Measurements from ENCODE around the gene DDX27.
A peak's percentile ranks its signal among the peaks of the same experiment; 100 is the strongest.
"Not testable (repeated sequence)": the region's sequence is repeated elsewhere in the genome, so short reads cannot be mapped to it uniquely, and the experiment has no call there.

DDX27 gene, protein sequence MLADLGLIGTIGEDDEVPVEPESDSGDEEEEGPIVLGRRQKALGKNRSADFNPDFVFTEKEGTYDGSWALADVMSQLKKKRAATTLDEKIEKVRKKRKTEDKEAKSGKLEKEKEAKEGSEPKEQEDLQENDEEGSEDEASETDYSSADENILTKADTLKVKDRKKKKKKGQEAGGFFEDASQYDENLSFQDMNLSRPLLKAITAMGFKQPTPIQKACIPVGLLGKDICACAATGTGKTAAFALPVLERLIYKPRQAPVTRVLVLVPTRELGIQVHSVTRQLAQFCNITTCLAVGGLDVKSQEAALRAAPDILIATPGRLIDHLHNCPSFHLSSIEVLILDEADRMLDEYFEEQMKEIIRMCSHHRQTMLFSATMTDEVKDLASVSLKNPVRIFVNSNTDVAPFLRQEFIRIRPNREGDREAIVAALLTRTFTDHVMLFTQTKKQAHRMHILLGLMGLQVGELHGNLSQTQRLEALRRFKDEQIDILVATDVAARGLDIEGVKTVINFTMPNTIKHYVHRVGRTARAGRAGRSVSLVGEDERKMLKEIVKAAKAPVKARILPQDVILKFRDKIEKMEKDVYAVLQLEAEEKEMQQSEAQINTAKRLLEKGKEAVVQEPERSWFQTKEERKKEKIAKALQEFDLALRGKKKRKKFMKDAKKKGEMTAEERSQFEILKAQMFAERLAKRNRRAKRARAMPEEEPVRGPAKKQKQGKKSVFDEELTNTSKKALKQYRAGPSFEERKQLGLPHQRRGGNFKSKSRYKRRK

DNA sequence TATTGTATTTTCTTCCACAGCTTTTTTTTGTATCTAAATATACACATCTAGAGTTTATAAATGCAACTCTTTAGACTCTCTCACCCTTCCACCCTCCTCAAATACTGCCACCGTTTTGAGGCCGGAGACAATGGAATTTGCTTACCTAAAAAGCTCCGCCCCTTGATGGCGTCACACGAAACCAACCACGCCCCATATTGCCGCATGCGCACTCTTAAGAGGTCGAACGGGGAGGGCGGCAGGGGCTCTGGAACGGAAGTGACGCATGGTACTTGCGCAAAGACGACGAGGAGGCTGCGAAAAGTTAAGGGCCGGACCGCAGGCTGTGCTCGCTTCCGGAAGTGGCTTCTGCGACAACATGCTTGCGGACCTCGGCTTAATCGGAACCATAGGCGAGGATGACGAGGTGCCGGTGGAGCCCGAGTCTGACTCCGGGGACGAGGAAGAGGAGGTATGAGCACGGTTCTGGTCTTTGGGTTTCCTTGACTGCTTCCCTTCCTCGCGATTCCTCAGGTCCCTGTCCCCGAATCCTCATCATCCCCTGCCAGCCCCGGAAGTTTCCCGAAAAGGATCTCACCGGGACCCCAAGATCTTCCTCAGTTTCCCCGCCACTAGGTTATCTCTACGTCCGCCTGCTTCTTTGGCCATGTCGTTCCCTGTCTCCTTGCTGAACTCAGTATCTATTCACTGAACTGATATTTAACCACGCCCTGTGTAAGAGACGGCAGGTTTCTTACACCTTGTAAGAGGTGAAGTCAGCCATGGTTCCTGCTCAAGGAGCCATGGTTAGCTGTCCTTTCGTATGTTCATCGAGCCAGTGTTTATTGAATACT, at the start of gene DDX27:
Gene DDX27, plus strand, starts transcription at position 326 of the 833 bp plus-strand sequence. Its CDS starts 33 bp downstream, at position 359.
- DNase-seq: peak; percentile 98

DNA sequence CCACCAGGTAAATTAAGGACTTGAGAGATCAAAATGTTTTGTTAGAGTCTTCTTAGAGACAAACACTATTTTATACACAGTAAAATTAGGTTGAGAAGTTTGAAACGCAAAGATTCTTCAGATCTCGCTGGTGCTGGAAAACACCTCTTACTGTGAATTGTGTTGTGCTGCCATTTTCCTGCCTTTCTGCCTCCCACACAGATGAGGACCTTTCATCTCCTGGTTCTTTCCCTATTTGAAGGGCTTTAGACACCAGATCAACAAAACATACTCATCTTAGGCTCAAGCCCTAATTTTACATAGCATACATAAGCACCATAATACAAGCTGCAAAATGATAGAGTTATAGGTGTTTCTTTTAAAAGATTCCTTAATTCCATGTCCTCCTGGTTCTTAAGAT, 49.7 kb upstream of the DDX27 start:
- DNase-seq: no peak

DNA sequence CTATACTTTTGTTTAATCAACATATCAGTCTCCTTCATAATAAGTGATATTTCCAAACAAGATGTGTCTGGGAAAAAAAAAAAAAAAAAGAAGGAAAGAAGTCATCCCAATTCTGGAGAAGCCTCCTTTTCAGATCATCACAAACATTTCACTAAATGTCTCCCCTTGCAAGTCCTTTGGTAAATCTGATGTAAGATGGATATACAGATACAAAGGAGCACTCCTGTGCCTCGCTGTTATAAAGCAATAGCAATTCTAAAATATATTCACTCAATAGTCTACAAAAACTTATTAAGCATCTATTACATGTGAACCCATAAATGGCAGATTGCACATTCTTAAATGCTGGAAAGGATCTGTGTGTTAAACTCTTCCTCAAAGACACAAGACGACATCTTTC, 48.5 kb upstream of the DDX27 start:
- DNase-seq: no peak

DNA sequence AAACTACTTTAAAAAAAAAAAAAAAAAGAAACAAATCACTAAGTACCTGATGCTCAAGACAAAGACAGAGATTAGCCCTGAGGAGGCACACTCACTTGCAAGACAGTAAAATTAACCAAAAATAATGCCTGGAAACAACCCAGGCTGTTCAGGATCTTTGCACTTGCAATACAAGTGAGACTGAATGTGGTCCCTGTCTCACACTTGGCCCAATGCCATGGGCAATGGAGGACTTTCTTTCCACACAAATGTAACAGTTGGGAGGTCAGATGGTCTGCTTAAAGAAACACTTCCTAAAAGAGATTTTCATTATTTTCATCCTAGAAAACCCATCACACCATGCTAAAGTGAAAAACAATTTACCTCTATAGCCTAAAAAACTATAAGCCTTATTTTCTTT, 47.3 kb upstream of the DDX27 start:
- DNase-seq: no peak

DNA sequence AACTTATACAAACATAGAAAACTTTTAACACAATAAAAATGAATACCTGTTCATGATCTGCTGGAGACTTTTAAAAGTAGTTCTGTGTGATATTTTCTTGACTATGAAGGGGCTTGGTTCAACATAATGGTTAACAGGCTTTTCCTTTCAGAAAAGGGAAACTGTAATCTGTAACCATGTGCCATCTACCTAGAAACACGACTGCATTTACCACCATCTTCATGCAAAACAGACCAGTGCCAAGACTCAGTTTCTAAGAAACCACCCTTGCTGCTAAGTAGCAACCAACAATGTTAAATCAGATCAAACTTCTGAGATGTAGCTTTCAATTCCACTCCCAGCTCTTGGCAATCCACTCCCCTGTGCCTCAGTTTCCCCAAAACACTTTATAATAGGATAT, 46.8 kb upstream of the DDX27 start:
- no peak for DNase-seq

DNA sequence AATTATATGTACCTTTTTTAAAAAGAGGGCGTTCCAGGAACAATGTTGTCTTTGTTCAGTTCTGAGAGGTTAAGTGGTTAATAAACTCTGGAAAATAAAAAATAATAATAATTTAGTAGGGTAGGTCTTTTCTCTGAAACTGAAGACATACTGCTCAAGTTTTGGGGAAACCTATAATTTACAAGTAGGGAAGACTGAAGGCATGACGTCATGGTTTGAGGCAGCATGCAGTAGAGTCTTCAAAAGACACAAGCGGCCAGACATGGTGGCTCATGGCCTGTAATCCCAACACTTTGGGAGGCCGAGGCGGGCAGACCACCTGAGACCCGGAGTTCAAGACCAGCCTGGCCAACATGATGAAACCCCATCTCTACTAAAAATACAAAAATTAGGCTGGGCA, 45.0 kb upstream of the DDX27 start:
- no peak for DNase-seq

DNA sequence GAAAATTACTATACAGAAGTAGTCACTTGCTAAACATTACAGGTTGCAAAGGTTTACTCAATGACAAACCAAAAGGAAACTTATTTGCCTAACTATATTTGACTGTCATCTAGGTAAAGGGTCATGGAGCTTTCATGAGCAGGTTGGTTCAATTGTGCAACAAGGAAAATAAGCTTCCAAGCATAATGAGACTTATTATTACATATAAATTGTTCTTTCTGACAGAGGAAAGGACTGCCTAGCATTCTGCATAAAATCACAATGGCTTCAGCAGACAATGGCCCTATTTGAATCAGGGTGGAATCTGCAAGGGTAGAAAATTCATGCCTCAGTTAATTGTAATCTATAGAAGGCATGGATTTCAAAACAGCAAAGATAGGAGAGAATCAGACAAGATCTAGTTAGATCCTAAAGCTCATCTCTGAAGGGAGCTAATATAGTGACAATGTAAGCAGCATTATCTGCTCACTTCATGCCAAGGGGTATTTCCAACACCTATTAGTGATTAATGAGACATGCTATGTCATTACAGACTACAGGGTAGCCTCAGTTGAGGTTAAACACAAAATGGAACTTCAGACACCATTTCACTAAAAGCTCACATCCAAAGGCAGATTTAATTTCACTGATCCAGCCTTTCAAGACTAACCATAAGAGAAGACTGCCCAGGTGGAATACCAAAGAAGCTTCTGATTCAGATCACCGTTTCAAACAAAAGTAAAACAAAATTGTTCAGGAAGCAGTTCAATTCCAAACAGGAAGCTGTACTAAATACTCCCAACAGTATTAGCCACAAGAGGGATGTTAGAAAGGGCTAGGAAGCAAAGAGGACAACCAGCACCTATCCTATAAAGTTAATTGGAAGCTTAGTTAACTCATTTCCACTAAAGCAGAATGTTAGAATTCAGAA, 39.6 kb upstream of the DDX27 start:
- no peak for DNase-seq

DNA sequence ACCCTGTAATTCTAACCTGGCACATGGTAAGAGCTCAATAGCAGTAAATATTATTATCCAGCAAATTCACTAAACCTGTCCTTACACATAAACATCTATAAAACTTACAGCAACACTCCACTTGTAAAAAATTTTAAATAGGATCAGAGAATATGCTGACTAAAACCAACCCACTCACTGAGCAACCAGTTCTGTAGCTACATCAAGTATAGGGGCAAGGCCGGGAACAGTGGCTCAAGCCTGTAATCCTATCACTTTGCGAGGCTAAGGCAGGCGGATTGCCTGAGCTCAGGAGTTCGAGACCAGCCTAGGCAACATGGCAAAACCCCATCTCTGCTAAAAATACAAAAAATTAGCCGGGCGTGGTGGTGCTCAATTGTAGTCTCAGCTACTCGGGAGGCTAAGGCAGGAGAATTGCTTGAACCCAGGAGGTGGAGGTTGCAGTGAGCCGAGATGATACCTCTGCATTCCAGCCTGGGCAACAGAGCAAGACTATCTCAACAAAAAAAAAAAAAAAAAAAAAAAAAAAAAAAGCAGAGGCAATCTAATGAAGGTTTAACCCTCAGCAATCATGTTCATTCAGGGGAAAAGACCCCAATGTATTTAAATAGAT, 37.8 kb upstream of the DDX27 start:
- no peak for DNase-seq

DNA sequence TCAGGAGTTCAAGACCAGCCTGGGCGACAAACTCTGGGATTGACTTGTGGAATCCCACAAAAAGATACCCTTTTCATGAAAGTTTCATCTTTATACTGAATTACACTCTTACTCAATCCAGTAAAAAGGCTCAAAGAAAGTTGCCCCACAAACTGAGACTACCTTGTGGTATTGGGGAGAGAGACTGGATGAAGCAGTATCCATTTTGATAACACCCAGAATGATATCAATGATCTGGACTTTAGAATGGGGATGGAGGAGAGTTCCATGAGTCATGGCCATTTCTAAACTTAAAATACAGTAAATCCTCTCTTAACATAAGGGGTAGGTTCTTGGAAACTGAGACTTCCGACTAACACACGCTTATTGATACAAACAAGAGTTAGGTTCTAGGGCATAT, 35.8 kb upstream of the DDX27 start:
- DNase-seq: no peak

DNA sequence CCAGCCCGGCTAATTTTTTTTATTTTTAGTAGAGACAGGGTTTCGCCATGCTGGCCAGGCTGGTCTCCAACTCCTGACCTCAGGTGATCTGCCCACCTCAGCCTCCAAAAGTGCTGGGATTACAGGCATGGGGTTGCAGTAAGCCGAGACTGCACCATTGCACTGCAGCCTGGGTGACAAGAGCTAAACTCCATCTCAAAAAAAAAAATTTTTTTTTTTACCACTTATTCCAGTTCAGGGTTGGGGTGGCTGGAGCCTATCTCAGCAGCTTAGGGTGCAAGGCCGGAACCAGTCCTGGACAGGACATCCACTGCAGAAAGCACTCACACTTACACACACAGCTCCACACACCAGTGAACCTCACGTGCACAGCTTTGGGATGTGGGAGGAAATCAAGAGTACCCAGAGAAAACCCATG, 35.1 kb upstream of the DDX27 start:
- DNase-seq: not testable (repeated sequence)

DNA sequence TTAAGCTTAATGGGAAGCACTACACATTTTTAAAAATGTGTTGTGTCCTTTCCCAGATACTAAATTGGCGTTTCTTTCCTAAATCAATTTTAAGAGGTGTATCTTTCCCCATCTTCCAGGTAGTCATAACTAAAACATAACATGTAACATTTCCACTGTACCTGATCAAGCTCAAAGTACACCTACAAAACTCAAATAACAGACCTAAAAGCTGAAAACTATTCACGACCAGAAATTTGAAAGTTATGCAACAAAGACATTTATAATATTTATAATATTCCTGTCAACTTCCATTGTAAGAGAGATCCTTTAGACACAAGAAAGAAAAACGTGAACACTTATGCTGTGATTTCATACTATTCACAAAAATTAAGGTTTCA, 34.5 kb upstream of the DDX27 start:
- DNase-seq: no peak

DNA sequence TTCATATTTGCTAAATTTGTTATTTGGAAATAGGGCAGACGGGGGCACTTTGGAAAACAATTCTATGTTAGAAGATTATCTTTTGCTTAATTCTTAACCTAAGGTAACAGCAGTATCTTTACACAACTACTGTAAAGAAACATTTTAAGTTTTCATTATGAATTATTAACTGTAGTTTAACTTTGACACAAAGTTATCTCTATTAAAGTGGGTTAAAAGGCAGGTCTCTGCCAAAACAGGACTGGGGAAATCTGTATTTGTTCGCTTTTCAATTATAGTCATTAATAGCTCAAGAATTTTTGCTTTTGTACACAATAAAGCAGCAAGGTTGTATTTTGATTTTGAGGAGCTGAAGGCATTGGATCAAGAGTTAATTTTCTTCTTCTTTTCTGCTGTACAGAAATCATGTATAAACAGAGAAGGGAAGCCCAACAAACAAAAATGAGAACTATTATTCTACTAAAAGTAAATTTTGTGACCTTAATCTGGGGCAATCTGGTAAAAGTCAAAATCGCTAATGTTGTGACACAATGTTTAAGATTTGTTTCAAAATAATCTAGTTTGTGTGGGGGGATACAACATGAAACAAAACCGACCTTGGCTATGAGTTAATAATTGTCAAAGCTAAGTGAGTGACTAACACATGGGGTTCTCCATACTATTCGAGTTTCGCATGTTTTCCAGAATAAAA, 34.0 kb upstream of the DDX27 start:
- DNase-seq: no peak

DNA sequence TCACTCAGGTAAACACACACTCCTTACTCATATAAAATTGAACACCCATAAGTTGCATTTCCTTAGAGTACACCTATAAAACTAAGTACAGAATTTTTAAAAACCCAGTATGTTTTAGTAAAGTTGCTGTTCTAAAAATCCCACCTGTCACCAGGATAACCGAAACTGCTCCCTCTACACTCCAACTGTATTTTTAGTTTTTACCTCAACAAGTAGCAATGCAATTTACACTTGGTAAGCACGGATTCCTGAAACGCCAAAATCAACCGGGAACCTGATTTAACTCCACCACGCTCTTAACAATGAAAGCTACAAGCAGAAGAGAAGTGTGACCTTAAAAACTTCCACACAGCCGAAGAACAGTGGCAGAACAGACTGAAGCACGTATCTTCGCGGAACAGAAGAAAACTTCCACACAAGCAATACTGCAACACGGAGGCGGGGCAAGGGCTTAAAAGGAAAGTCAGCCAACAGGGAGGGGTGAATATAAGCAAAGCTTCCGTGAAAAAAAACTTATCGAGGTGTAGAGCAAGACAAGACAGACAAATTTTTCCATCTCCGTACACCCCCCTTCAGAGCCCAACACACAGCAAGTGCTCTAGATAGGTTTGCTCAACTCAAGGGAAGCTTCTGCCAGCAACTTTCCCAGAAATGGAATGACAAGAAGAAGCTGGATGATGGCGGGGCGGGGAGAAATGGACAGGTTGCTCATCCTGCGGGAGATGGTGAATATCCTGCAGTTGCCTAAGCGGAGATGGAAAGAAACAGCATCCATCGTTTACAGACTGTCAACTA, 32.5 kb upstream of the DDX27 start:
- DNase-seq: no peak

DNA sequence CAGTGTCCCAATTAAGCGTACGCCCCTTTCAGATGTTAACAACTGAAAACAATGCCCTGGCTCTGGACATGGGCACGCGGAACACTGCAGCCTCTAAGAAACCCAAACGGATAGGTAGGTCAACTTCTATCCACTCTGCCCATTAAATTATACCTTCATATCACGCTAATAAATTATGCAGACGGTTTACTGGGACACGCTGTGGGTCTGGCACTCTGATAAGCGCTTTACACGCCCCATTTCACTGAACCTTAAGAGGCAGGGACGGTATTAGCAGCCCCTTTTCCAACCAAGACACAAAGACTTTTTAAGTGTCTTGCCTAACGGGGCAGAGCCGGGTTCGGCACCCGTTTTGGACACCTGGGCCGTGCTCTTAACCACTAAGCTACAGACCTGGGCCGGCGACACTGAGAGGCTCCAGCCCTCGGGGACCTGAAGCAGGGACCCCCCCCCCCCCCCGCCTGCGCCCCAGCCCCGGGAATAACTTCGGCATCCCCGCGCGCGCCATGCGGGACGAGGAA, 31.8 kb upstream of the DDX27 start:
- no peak for DNase-seq

DNA sequence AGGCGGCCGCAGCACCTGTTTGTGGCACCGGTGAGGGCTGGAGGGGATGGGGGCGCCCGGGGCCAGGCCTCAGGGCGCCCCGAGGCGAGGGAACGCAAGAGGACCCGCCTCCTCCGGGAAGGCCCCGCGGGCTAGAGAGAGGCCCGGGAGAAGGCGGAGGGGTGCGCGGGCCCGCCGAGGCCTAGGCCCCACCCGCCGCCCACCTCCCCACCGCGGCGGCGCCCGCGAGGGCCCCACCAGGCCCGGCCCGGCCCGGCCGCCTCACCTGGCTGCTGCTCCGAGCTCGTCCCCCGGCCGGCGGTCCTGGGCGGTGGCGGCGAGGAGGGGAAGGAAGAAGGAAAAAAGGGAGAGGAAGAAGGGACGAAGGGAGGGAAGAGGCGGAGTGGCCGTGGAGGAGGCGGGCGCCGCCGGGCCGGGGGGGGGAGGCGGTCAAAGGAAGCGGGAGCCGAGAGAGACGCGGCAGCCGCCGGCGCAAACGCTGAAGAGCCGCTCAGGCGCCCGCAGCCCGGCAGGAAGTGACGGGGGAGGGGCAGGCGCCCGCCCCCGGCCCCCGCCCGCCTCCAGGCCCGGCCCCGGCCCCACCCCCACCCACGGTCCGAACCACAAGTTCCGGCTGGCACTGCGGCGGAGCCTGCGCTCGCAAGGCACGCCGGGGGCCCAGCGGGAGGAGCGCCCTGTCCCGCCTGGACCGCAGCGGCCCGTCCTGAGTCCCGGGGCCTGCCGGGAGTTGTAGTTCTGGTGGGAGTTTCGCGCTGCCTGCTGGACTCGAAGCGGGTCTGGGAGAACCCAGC, 31.2 kb upstream of the DDX27 start, which contains the start of gene STAU1:
Gene STAU1, minus strand, starts transcription at position 484 of the 791 bp plus-strand sequence. CDS start 22,133 bp downstream, outside the sequence.
- DNase-seq: peak; percentile 95

DNA sequence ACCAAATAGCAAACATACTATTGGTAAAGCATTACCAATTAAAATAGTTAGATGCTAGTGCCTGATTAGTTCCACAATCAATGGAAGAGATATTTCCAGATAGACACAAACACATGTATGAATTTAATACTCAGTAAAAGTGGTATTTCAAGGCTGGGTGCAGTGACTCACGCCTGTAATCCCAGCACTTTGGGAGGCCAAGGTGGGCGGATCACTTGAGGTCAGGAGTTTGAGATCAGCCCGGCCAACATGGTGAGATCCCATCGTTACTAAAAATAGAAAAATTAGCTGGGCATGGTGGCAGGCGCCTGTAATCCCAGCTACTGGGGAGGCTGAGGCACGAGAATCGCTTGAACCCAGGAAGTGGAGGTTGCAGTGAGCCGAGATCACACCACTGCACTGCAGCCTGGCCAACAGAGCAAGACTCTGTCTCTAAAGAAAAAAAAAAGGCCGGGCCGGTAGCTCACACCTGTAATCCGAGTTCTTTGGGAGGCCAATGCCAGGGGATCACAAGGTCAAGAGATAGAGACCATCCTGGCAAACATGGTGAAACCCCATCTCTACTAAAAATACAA, 26.2 kb upstream of the DDX27 start:
- not testable (repeated sequence) for DNase-seq

DNA sequence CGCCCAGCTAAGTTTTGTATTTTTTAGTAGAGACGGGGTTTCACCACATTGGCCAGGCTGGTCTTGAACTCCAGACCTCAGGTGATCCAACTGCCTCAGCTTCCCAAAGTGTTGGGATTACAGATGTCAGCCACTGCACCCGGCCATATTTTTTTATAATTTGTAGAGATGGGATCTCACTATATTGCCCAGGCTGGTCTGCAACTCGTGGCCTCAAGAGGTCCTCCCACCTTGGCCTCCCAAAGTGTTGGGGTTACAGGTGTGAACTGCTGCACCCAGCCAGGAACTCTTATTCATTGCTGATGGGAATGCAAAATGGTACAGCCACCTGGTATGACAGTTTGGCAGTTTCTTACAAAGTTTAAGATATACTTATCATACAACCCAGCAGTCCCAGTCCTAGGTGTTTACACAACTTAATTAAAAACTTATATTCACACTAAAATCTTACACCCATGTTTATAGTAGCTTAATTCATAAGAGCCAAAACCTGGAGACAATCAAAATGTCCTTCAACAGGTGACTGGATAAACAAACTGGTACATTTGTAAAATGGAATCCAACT, 19.4 kb upstream of the DDX27 start:
- DNase-seq: no peak

DNA sequence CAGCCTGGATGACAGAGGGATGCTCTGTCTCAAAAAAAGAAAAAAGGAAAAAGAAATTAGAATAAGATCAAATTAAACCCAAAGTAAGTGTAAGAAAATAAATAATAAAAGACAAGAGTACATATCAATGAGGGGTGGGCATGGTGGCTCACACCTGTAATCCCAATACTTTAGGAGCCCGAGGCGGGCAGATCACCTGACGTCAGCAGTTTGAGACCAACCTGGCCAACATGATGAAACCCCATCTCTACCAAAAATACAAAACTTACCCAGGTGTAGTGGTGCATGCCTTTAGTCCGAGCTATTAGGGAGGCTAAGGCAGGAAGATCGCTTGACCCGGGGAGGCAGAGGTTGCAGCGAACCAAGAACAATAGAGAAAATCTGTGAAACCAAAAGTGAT, 16.2 kb upstream of the DDX27 start:
- no peak for DNase-seq

Measured in NCI-H1436 (cell line).